Middle frontal gyrus (tissue), 1 donor: Measurements from ENCODE around the gene KRT7.

Experiments used
- DNase-seq: peaks from one replicate; pipeline ENCODE4 v3.0.0-alpha.2; 2015; ENCODE audit warnings: low spot score; ENCODE audit errors: extremely low spot score

The KRT7 gene

DNA sequence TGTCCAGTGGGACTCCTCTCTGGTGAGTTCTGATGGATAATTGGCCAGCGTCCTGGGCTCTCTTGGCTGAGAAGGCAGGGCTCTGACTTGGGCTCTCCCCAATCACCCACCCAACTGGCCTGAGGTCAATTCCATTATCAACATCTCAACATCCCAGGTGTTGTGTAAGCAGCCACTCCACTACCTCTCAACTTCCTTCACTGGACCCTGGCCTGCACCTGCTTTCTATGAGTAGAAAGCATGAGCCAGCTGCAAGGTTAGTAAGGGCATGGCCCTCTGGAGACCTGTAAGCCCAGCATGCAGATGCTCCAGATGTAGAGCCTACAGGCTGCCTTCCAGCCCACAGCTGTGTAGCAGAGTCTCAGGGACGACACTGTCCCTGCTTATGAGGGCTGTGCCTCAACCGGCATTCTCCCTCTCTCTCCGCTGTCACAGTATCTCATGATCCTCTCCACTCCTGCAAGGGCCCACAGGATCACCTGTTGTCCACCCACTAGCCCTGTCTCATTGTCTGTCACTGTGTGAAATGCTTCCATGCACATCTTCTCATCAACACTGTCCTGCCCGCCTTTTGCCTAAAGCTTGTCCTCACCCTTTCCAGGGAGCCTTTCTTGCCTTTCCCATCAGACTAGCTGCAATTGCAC lies 63.7 kb downstream of the KRT7 start:
- no peak for DNase-seq
